Activated CD4-positive, CD25-positive, alpha-beta regulatory T cell treated with anti-CD3 and anti-CD28 coated beads, Interleukin-2, amount 50 U/mL, for 72 hours (primary cell): ENCODE results near the gene TRAPPC6A.
A peak's percentile ranks its signal among the peaks of the same experiment; 100 is the strongest.

Experiments used
- DNase-seq: peaks from one replicate; pipeline ENCODE4 v3.0.0; 2021

The TRAPPC6A gene

DNA sequence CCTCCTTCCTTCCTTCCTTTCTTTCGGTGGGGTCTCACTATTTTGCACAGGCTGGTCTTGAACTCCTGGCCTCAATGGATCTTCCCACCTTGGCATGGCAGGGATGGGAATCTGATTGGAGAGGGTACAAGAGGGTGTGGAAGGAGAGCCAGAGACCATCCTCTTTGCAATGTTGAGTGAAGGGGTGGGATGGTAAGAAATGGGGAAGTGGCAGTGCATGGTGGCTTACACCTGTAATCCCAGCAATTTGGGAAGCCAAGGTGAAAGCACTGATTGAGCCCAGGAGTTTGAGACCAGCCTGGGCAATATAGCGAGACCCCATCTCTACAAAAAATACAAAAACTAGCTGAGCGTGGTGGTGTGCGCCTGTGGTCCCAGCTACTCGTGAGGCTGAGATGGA is 6.1 kb upstream of the TRAPPC6A start:
- DNase-seq, result no peak

DNA sequence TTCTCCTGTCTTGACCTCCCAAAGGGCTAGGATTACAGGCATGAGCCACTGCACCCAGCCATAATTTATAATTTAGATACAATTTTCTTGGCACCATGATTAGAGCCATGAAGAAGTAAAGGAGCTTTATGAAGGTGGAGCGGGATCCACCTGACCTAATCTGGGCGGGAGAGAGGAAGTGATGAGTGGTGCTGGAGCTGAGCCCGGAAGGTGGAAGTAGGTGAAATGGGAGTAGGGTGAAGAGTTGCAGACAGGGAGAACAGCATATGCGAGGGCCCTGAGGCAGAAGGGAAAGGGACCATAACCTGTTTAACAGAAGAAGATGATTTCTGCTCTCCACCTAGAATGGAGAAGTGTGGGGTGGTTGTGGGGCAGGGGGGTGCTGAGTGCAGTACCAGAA is 4.7 kb upstream of the TRAPPC6A start:
- no peak for DNase-seq

DNA sequence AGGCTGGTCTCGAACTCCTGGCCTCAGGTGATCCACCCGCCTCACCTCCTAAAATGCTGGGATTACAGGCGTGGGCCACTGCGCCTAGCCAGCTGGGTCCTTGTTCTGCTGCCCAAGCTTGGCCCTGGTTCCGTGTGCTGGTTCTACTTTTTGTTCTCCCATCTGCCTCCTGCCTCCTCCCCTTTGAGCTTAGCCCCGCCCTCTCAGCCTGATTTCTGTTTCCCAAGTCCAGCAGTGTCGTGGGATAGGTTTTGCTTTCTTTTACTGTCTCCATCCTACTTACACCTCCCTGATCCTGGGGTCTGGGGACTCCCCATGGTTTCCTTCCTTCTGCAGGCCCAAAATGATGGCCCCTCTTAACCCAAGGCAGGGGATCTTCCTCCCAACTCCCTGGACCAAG is 2.9 kb upstream of the TRAPPC6A start:
- DNase-seq, result no peak

DNA sequence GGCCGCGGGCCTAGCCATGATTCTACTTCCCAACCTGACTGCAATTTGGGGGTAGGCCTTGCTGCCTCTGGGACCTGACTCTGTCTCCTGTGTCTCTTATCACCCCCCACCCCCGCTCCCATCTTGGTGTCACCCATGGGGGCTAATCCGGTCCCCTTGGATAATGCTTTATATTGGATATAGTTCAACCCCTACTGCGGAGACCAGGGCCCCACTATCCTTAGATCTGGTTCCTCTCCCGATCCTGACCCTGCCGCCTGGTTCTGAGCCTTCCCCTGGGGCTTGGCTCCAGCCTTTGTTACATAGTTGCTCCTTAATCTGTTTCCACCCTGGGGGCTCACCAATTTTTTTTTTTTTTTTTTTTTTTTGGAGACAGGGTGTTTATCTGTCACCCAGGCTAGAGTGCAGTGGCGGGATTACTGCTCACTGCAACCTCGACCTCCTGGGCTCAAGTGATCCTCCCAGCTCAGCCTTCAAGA is 1.9 kb upstream of the TRAPPC6A start:
- no peak for DNase-seq

DNA sequence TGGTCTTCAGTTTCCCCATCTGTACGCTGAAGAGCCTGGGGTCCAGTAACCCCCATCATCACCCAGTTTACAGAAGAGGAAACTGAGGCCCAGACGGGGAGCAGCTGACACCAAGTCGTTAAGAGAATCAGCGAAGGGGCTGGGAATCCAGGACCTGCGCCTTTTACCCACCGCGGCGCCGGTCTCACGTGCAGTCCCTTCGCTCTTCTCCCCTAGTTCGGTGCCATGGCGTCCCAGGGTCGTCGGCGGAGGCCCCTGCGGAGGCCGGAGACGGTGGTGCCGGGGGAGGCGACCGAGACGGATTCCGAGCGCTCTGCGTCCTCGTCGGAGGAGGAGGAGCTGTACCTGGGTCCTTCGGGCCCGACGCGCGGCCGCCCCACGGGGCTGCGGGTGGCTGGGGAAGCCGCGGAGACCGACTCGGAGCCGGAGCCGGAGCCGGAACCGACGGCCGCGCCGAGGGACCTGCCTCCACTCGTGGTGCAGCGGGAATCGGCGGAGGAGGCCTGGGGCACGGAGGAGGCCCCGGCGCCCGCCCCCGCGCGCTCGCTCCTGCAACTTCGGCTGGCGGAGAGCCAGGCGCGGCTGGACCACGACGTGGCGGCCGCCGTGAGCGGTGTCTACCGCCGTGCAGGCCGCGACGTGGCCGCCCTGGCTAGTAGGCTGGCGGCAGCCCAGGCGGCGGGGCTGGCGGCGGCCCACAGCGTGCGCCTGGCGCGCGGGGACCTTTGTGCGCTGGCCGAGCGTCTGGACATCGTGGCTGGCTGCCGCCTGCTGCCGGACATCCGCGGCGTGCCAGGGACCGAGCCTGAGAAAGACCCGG is 1.2 kb upstream of the TRAPPC6A start:
- DNase-seq, result peak; percentile 59

DNA sequence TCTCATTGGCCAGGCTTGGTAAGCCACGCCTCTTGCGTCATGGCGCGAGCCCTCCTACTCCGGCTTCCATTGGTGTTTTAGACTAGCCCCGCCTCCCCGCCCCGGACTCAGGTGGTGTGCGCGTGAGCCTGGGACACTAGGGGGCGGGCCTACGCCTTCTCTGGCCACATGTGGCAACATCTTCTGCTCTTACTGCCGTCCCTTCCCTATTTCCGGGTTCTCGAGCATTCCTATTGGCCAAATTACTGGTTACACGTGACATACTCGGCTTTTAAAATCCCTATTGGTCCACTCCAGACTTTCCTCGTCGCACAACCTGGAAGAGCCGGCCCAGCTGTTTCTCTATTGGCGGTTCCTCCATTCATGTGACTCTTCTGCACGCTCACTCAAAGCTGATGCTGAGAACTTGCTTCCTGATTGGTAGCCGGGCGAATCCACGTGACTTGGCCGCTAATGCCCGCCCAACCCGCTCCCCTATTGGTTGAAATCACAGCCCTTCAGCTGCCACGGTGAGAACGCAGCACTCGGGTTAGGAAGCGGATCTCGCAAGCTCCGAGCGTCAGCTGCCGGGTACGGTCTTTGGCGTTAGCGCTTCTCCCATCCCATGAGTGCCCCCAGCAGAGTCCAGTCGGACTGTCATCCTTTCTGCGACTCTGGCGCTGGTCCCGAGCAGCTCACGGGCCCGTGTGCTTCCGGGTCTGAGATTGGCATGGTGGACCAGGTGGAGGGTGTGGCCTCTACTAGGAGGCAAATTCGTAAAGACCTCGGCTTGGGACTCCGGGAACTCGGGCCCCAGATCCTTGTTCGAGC is 430 bp upstream of the TRAPPC6A start, which contains the start of gene BLOC1S3:
Gene BLOC1S3 (plus strand): TSS at position 523 of the 810 bp plus-strand sequence. CDS start 513 bp downstream, outside the sequence.
- peak; percentile 99 for DNase-seq

DNA sequence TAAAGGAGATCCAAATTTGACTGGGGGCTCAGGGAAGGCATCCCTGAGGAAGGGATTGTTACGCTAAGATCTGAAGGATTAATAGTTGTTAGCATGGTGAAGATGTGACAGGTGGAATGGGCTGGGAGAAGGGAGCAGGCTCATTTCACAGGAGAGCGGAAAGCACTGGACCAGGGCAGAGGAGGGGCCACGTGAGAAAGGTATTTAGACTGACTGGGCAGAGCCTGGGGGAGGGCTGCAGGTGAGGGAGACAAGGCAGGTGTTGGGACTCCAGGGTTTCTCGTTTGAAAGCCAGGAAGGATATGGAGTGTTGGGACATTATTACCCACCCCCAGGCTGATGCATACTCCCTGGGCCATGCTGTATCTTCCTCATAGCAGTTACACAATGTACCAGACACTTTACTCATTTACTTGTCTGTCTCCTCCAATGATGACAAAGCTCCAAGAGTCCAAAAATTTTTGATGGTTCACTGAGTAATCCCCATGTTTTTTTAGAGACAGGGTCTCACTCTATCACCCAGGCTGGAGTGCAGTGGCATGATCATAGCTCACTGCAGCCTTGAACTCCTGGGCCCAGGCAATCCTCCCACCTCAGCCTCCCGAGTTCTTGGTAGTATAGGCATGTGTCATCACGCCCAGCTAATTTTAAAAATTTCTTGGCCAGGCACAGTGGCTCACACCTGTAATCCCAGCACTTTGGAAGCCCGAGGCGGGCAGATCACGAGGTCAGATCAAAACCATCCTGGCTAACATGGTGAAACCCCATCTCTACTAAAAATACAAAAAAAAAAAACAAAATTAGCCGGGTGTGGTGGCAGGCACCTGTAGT is 2.3 kb downstream of the TRAPPC6A start:
- no peak for DNase-seq

DNA sequence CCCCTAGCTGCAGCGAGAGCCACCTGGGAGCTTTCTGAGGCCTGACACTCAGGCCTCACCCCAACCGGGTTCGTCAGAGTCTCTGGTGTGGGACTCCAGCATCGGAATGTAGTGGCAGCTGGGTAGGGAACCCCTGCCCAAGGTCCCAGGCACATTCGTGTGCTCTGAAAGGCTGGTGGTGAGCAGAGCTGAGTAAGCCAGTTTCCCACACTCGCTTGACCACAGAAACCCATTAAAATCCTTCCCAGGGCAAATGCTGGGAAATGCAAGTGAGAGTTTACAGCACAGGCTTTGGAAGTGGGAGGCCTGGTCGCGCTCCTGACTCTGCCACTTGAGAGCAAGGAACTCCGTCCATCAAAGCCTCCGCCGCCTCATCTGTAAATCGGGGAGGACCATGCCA is 4.2 kb downstream of the TRAPPC6A start:
- DNase-seq, result no peak

DNA sequence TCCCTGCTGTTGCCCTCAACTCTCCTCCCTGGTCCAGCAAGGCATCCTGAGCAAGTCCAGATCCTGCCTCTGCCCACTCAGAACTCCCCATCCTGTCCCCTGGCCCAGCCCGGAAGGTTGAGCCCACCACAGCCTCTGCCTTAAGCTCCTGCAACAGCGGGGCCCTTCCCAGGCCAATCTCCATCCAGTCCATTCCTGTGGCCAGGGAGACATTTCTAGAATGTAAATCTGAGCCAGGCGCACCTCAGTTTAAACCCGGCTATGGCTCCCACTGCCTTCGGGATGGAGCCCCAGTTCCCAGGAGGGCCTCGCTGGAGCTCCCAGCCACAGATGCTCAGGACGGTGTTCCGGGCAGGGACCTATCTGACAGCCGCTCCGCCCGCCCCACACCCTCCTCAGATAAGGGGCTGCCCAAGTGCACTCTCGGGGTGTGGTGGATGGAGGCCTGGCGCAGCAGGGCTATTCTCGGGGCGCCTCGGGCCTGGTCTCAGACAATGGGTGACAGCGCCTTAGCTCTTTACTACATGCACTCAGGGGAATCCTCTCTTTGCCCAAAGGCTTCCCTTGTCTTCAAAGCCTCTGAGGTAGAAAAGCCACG is 5.3 kb downstream of the TRAPPC6A start:
- no peak for DNase-seq

DNA sequence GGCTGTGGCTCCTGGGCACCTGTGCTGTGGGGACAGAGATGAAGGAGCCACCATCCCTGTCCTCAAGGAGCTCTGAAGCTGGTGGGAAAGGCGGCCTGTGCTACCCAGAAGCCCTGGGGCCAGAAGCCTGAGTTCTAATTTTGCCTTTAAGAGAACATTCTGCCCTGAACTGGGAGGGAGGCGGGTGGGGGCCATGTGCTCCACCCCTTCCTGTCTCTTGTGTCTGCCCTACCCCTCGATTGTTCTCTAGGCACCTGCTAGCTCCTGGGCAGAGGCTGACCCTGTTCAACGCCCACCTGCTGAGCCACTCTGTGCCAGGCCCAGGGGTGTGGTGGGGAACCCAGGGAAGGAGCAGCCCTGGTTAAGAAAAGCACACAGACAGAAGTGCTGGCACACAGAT is 5.9 kb downstream of the TRAPPC6A start:
- no peak for DNase-seq

DNA sequence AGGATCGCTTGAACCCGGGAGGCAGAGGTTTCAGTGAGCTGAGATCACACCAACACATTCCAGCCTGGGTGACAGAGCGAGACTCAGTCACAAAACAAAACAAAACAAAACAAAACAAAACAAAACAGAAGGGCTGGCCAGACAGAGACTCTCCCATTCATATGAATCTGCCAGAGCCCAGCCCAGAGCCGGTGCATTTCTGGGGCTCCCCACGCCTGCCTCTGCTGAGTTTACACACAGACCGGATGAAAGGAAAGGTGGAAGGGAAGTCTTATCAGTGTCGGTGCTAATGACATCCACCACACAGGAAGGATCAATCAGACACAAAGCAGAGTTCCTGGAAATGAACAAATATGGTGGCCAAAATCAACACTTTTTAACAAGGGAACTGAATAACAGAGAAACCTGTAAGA is 6.8 kb downstream of the TRAPPC6A start:
- no peak for DNase-seq

DNA sequence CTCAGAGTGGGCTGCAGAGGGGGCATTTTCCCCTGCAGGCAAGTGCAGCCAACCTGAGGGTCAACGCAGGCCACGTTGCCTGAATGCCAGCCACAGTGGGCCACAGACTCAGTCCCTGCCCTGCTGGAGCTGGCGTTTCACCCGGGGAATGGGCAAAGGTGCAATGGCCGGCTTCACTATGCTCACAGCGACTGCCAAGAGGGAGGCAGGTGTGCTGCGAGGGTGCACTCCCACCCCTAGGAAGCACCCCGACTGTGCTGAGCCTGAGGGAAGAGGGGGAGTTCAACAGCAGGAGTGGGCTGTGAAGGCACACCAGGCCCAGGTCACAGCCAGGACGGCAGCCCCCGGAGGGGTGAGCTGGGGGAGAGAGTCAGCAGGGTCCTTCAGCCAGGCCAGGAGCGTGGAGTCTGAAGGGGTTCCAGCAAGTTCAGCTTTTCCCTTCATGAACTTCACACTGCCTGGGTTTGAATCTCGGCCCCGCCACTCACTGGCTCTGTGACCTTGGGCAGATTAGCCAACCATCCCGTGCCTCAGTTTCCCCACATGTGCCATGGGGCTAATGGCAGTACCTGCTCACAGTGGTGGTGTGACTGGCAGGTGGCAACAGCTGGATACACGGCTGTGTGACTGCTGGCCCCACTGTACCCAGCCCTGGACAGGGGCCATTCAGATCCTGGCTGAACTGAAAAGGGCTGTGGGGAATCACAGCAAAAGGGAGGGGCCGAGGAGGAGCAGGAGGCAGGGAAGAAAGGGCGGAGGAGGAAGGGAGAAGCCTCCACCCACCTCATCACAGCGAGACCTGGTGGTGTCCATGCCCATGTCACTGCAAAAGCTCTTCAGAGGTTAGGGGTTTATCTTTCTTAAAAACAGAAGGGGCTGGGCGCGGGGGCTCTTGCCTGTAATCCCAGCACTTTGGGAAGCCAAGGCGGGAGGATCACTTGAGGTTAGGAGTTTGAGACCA is 7.6 kb downstream of the TRAPPC6A start:
- DNase-seq, result no peak

DNA sequence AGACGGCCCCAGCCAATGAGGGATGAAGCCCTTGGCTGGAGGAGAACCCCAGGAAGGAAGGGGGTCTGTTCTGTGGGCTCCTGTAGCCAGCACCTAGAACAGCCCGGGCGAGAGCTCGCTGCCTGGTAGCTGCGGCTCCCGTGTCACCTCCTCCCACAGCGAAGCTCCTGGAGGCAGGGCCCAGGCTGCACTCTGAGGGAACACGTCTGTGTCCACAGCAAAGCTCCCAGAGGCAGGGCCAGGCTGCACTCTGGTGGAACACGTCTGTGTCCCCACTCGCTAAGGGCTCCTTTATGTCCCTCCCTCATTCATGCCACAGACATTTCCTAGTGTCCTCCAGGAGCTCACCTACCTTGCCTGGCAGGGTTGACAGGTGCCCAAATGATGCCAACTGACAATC is 8.4 kb downstream of the TRAPPC6A start:
- DNase-seq, result no peak

DNA sequence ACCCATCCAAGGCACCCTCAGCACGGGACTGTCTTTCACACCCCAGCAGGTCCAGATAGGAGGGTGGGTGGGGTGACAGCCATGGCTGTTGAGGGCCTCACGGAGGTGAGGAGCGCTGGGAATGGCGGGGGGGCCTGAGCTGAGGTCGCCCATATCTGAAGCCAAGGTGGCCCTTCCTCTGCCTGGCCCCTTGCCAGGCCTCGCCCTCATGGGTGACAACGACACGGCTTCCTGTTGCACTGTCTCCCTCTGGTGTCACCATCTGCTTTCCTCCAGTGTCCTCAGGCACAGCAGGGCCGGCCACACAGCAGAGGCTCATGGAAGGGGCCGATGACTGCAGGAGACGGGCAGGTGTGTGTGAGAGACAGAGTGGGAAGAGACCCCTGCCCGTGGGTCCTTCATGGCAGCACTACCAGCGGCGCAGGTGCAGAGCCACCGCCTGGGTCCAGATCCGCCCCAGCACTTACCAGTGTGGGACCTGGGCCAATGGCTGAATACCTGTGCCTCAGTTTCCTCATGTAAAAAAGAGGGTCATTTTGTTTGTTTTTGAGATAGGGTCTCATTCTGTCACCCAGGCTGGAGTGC is 9.2 kb downstream of the TRAPPC6A start:
- no peak for DNase-seq

DNA sequence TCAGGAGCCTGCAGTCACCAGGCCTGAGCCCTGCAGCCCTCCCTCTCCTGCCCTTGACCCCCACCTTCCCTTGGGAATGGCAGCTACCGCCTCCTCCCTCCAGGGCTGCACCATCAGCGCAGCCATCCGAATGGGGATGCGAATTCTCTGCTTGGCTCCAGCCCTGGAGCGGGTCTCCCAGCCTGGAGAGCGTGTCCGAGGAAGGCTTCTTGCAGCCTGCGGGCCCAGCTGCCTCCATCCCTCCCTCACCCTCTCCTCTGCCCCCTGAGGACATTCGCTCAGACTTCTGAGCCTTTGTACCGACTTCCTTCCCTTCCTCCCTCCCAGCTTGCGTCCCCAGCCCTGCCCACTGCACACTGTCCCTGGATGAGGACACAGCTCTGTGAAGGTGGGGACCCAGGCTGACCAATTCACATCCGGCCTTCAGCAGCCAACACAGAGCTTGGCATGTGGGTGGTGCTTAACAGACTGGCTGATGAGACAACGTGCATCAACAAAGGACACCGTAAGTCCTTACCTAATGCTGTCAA is 11.2 kb downstream of the TRAPPC6A start:
- DNase-seq, result no peak

DNA sequence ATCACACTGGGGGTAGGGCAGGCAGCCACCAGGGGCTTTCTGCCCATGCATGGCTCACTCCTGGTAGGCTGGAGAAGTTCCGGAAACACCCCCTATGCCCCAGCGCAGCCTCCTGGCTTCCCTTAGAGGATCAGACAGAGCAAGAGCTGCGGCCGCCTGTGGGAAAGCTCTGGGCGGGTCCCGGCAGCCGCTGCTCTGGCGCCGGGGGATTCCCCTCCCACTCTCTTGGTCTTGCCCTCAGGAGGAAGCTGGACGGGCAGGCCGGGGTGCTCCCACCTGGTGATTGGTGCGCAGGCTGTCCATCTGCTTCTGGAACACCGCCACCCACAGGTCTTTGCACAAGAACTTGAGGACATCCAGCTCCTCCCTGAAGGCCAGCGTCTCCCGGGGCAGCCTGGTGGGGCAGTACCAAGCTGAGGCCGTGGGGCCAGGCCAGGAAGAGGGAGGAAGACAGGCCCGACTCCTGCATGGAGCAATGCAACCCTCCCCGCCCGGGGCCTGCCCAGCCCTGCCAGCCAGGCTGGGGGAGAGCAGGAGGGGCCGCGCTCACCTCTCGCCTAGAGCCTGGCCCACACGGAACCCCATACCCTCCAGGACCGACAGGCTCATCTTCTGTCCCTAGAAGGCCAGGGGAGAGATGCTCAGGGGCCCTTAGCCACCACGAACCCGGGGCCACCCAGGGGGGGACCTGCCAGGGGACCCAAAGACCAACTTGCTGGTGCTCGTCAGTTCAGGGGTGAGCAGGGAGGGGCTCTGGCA is 13.3 kb downstream of the TRAPPC6A start:
- peak; percentile 65 for DNase-seq

DNA sequence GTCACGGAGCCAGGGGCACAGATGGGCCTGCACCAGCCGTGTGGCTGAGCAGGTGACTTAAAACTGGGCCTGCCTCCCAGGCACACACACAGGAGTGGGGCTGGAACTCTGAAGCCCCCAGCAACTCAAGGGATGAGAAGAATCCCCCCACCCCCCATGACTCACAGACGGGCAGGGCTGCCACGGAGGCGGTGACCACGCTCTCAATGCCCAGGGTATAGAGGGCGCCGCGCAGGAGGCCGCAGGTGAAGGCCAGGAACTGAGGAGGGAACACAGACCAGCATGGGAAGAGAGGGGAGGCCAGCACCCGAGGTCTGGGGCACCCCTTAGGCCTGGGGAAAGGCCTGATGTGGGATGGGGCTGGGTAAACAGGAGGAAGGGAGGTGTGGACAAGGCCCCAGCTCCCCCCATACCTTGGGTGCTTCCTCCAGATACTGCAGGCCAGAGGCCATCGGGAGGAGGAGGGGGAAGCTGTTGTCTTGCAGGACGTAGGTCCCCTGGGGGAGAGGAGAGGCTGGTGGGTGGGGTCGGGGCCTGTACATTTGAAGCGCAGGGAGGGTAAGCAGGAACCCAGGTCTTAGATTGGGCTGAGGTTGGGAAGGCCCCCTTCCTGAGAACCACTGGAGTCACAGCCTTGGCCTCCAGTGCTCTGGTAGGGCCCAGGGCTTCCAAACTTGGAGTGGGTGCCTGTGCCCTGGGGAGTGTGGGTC is 14.1 kb downstream of the TRAPPC6A start:
- DNase-seq, result peak; percentile 28

DNA sequence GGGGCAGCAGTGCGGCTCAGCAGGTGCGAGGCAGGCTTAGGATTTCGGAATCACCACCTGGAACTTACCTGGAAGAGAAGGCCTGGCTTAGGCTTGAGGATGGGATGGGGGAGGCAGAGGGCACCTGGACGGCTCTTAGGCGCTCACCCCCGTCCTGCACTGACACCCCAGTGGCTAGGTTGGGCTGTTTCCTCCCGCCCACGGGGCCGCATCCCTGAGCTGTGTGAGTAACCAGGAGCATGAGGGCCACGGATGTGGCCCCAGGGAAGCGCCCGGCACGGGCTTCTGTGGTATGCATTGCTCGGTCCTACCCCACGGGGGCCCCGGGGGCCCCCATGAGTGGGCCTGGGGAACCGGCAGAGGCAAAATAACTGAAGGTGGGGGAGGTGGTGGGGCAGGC is 14.9 kb downstream of the TRAPPC6A start:
- no peak for DNase-seq

DNA sequence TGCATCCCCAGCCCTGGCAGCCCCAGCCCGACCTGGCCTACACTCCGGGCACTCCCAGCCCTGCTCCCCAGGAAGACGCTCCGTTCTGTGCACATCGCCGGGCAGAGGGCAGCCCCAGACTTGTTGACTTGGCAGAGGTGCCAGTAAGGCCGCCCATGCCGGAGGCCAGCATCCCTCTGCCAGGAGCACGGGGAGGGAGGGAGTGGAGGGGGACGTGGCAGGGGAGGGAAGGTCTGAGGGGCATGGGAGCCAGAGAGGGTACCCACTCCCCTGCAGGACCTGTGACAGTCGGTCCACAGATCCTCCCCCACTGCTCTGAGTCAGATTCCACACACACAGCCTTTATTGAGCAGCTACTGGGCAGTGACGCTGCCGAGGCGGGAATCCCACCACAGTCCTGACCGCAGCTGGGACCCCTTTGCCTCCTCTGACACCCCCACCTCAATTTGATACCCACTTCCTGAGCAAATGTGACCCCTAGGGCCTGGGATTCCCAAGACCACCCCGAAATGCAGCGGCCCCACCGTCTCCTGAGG is 15.4 kb downstream of the TRAPPC6A start:
- DNase-seq, result no peak
